Measurements from ENCODE around the gene REV3L. TPM values are rescaled to one million over a fixed set of nuclear protein-coding genes. Genes with fewer than 3 reads are reported as not detected.

The REV3L gene
- total RNA-seq, 1 donor from 2014 or later: 22.2 TPM

- no peaks in the 10 kb centered on the region for H3K36me3 Mint-ChIP-seq (ENCODE audit: low read depth)
- no peak for TF ChIP-seq CTCF (conservative IDR thresholded peaks at IDR 0.05)
Observed at GRCh38 chr6:111444794-111445193, 38.2 kb downstream of the REV3L start.

GRCh38 chr6:111441678-111442243, 41.3 kb downstream of the REV3L start:
- H3K36me3 Mint-ChIP-seq (ENCODE audit: low read depth): no peaks in the 10 kb centered on the region
- H3K27me3 Mint-ChIP-seq (ENCODE audit: low read depth): no peaks in the 10 kb centered on the region
- DNase-seq (ENCODE audit: low read depth, low spot score): no peak
- TF ChIP-seq CTCF (conservative IDR thresholded peaks at IDR 0.05): no peak
- no peaks in the 10 kb centered on the region for H3K9me3 Mint-ChIP-seq
- no peak overlapping the region for H3K27ac Mint-ChIP-seq (ENCODE audit: unreplicated experiment)
- H3K4me1 Mint-ChIP-seq: peaks cover 6% of the 10 kb centered on the region
- H3K4me3 Mint-ChIP-seq: no peak overlapping the region

More at GRCh38 chr6:111444794-111445193, 38.2 kb downstream of the REV3L start:
- Mint-ChIP-seq H3K4me1 (peaks cover 6% of the 10 kb centered on the region), H3K27me3 (ENCODE audit: low read depth) (no peaks in the 10 kb centered on the region), H3K4me3 (no peak overlapping the region), H3K27ac (ENCODE audit: unreplicated experiment) (no peak overlapping the region), H3K9me3 (no peaks in the 10 kb centered on the region)
- DNase-seq (ENCODE audit: low read depth, low spot score): no peak

- no peak overlapping the region for H3K27ac Mint-ChIP-seq (ENCODE audit: unreplicated experiment)
- no peaks in the 10 kb centered on the region for H3K4me1 Mint-ChIP-seq
- H3K27me3 Mint-ChIP-seq (ENCODE audit: low read depth): no peaks in the 10 kb centered on the region
- H3K4me3 Mint-ChIP-seq: no peak overlapping the region
- no peak for TF ChIP-seq CTCF (conservative IDR thresholded peaks at IDR 0.05)
- H3K36me3 Mint-ChIP-seq (ENCODE audit: low read depth): peaks cover 14% of the 10 kb centered on the region
- no peak for DNase-seq (ENCODE audit: low read depth, low spot score)
- peaks cover 13% of the 10 kb centered on the region for H3K9me3 Mint-ChIP-seq
Observed at GRCh38 chr6:111439171-111439570, 43.8 kb downstream of the REV3L start.

- peaks cover 16% of the 10 kb centered on the region for H3K9me3 Mint-ChIP-seq
- TF ChIP-seq CTCF (conservative IDR thresholded peaks at IDR 0.05): no peak
- DNase-seq (ENCODE audit: low read depth, low spot score): no peak
Observed at GRCh38 chr6:111437573-111437972, 45.4 kb downstream of the REV3L start.

GRCh38 chr6:111432511-111432910, 50.5 kb downstream of the REV3L start:
- no peak for TF ChIP-seq CTCF (conservative IDR thresholded peaks at IDR 0.05)
- H3K27ac Mint-ChIP-seq (ENCODE audit: unreplicated experiment): peak overlapping the region; percentile 25
- no peaks in the 10 kb centered on the region for H3K27me3 Mint-ChIP-seq (ENCODE audit: low read depth)
- H3K4me3 Mint-ChIP-seq: no peak overlapping the region
- H3K4me1 Mint-ChIP-seq: peaks cover 29% of the 10 kb centered on the region
- DNase-seq (ENCODE audit: low read depth, low spot score): no peak
- peaks cover 57% of the 10 kb centered on the region for H3K36me3 Mint-ChIP-seq (ENCODE audit: low read depth)
- peaks cover 20% of the 10 kb centered on the region for H3K9me3 Mint-ChIP-seq

More at GRCh38 chr6:111437573-111437972, 45.4 kb downstream of the REV3L start:
- H3K4me1 Mint-ChIP-seq: peaks cover 7% of the 10 kb centered on the region
- peaks cover 23% of the 10 kb centered on the region for H3K36me3 Mint-ChIP-seq (ENCODE audit: low read depth)
- no peak overlapping the region for H3K27ac Mint-ChIP-seq (ENCODE audit: unreplicated experiment)
- no peak overlapping the region for H3K4me3 Mint-ChIP-seq
- no peaks in the 10 kb centered on the region for H3K27me3 Mint-ChIP-seq (ENCODE audit: low read depth)
